Forelimb muscle (tissue), 1 donor: ENCODE results near the gene BHLHE23. TPM values are rescaled to one million over a fixed set of nuclear protein-coding genes. Genes with fewer than 3 reads are reported as not detected.

Source experiments
- DNase-seq: peaks from one replicate; pipeline ENCODE4 v3.0.0-alpha.2; 2013; ENCODE audit warnings: low read depth
- polyA plus RNA-seq: library from polyadenylated mRNA; unstranded; fragments of 120-200 nt; gene quantifications from one replicate; pipeline ENCODE4 v1.2.1, GENCODE V29; 2013; ENCODE audit not compliant: insufficient read length

The BHLHE23 gene
- polyA plus RNA-seq, 1 donor: not detected

DNA sequence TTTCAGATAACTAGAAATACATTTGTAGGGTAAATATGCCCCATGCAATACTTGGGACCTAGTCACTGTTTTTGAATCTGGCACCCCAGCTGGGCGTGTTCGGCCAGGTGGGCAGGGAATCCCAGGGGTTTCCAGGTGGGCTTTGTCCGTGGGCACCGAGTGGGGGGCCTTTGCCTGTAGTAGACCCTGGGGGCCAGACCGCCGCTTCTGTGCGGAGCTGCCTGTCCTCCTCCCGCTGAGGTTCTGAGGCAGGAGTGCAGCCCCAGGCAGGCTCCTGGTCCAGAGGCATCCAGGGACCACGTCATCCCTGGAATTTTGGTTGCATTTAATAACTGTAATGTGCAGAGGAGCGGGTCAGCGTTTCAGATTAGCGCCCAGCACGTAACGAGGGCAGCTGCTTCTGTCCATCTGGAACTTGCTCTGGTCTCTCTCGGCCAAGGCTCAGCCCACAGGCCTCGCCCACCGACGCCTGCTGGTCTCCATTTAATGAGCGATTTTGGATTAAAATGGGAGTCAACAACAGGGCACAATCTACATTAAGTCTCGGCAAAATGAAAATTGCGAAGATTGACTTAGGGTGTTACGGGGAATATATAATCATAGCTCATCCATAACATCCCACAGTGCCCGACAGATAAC lies 12.8 kb downstream of the BHLHE23 start:
- DNase-seq: no peak

DNA sequence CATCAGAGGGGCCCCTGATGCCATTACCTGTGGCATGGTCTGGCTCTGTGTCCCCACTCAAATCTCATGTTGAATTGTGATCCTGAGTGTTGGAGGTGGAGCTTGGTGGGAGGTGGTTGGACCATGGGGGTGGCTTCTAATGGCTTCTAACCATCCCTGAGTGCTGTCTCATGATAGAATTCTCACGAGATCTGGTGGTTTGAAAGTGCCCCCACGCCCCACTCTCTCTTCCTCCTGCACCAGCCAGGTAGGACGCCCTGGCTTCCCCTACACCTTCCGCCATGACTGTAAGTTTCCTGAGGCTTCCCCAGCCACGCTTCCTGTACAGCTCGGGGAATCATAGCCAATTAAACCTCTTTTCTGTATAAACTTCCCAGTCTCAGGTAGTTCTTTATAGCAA lies 14.9 kb downstream of the BHLHE23 start:
- no peak for DNase-seq

DNA sequence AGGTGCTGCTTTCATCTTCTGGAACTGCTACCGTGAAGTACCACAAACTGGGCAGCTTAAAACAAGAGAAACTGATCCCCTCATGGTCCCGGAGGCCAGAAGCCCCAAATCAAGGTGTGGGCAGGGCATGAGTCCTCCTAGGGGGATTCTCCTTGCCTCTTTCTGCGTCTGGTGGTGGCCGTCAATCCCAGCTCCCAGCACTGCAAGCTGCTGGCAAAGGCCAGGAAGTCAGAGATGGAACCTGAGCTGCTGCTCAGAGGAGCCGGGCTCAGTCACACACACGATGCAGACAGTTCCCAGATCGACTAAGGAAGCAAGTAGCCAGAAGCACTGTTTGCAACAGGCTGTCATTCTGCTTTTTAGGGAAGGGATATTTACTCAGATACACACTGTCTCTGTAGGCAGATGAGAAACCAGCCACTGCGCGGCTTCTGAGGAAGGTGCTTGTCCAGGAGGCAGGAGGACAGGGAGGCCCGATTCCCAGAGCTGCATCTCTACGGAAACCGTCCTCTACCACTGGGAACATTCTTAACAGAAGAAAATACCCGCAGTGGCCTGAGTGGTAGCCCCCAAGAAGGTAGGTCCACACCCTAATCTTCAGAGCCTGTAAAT lies 15.5 kb downstream of the BHLHE23 start:
- DNase-seq: no peak

DNA sequence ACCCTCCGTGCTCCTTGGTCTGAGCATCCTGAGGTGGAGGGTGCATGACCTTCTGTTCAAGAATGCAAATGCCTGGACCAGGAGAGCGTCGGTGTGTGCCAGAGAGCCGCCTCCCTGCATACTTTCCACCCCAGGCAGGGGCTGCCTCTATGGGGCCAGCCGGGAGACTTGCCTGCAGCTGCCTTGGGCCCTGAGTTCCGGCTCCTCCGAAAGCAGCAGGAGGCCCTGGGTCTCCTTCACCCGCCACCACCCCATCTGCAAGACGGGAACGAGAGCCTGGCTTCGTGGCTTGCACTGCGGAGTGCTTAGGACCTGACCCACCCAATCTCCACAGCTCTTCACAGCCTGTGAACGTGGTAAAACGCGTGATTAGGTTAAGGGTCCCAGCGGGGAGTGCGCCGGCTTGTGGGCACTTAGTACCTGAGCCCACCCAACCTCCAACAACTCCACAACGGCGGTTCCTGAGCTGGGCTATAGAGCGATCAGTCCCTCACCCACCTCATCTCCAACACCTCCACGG lies 16.4 kb downstream of the BHLHE23 start:
- no peak for DNase-seq

DNA sequence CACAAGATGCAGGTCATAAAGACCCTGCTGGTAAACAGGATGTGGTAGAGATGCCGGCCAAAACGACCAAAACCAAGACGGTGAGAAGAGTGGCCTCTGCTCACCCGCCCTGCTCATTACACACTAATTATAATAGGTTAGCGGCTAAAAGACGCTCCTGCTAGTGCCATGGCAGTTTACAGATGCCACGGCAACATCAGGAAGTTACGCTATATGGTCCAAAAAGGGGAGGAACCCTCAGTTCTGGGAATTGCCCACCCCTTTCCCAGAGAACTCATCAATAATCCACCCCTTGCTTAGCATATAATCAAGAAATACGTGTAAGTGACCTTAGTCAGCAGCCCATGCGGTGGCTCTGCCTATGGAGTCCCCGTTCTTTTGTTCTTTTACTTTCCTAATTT lies 17.6 kb downstream of the BHLHE23 start:
- no peak for DNase-seq

DNA sequence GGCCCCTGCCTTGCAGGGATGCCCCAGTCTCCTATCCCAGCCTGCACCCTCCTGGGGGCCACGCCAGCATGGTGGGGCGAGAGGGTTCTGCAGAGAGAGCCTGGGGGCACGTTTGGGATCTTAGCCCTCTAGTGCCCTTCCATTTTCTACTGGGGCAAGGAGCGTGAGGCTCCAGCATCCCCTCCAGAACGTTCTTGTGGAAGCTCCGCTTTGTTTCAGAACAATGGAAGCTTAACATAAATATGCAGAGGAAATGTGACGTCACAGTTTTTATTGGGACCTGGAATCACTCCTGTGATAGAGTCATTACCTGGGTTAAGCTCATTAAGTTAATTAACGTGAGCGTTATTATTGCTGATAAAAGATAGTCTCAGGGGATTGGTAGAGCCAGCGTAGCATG lies 19.6 kb downstream of the BHLHE23 start:
- no peak for DNase-seq

DNA sequence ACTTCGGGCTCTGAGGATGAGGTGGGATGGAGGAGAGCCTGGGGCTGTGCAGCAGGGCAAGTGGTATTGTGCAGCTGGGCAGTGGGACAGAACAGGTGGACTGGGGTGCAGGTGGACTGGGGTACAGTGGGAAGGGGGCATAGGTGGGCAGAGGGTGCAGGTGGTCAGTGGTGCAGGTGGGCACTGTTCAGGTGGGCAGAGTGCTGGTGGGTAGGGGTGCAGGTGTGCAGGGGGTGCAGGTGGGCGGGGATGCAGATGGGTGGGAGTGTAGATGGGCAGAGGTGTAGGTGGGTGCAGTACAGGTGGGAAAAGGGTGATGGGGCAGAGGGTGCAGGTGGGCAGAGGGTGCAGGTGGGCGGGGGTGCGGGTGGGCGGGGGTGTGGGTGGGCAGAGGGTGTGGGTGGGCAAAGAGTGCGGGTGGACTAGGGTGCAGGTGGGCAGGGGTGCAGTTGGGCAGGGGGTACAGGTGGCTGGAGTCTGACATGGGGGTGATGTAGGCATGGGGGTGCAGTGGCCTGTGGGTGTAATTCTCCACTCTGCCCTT lies 20.4 kb downstream of the BHLHE23 start:
- DNase-seq: no peak

DNA sequence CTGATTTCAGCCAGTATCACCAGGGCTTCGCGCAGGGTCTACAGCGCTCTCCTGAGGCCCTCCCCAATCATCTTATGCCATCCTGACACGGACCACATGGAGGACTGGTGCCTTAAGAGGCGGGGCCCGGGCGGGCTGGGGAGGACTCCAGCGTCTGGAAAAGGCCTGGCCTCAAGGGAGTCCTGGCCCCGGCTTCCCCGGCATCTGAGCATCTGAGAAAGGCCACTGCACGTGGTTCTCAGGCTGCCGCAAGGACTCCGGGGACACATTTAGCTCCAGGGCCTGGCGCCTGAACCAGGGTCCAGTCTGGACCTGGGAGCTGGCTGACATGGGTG lies 21.4 kb downstream of the BHLHE23 start:
- DNase-seq: no peak

DNA sequence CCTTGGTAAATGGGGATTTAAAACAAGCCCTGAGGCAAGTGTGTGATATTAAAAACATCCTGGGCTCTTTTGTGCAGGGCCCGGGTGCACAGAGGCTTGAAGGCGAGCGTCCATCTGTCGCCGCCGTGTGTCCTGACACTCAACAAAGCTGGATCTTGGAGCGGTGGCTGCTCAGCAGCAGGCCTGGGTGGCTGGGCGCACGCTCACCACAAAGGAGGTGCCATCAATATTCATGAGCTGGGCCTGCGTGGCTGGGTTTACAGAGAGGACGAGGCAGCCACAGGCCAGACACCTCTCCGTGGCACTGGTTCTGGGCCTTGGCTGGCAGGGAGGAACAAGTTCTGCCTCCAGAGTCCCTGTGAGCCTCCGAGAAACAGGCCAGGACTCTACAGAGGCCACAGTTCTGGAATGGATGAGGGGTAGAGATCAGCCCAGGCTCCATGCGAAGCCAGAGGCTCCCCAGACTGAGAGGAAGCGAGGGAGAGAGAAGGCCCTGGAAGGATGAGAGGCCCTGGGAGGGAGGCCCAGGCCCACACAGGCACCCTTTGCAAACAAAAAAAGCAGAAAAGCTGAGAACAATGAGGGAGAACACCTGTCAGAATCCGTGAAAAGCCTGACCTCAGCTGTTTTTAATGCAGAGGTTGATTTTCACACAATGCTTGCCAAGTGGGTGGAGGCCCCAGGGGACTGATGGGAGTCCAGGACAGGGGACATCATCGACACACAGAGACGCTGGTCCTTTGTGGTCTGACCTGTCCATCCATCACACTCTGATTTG lies 21.9 kb downstream of the BHLHE23 start:
- no peak for DNase-seq

DNA sequence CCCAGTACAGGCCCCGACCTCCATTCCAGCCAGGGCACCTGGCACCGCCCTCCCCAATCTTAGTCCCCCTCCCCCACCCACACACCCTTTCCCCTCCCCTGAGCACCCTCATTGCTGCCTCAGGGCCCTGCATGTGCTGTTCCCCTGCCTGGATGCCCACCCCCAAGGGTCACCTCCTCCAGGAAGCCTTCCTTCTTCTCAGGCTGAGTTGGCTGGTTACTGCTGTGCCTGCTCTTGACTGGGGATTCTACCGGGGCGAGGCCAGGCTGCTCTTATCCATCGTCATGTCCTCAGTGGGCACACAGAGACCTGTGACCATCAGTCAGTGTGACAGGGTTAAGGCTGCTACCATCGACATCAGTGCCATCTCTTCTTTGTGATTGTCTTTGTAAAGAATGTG lies 23.6 kb downstream of the BHLHE23 start:
- DNase-seq: no peak

DNA sequence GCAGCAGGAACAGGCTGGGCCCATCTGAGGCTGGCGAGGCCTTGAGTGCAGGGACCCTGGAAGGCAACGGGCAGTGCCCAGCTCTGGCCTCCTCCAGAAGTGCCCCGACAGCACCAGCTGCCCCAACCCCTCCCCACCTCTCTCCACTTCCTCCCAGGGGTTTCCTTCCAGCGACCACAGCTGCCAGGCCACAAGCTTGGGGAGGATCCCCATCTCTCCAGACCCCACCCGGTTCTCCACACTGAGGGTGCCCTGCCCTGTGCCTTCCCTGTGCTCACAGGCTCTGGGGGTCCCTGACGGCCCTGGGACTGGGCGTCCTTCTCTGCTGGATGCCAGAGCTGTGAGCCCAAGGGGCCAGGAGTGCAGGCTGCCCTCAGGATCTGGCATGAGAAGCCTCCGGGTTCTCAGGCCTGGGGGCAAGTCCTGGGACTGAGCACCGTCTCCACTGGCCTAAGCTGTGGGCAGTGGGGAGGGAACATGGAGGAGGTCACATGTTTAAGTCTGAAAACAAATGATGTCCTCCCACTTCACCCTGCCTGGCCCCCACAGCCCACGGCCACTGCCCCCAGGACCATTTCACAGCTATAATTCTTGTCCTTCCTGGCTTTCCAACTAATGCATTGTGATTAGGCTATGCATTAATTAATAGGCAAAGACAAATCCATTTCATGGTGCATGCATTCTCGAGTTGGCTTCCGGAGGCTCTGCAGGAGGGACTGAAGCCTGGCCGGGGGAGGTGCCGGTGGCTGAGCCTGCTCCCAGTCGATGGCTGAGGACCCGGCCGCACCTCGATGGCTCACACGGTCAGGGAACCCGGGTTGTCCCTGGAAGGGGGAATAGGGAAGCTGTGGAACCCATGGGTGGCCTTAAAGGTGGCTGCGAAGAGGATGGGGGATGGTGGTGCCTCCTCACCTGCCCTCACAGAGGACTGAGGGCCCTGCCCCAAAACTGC lies 24.4 kb downstream of the BHLHE23 start:
- no peak for DNase-seq

DNA sequence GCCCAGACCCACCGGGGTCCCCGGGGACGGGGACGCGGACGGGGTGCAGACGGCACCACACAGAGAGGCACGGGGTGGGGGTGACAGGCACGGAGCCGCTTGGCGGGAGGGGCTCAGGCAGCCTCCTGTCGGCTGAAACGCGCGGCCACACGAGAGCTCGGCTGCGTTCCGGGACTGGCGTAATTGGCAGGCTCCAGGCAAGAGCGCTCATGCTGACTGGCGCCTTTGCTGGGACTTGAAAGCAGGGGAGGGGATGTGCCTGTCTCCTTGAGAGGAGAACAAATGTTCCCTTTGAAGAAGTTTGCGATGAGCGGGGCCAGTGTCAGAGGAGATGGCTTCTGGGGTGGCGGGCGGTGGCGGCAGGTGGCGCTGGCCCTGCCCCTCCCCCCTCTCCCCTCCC lies 25.8 kb downstream of the BHLHE23 start:
- no peak for DNase-seq

DNA sequence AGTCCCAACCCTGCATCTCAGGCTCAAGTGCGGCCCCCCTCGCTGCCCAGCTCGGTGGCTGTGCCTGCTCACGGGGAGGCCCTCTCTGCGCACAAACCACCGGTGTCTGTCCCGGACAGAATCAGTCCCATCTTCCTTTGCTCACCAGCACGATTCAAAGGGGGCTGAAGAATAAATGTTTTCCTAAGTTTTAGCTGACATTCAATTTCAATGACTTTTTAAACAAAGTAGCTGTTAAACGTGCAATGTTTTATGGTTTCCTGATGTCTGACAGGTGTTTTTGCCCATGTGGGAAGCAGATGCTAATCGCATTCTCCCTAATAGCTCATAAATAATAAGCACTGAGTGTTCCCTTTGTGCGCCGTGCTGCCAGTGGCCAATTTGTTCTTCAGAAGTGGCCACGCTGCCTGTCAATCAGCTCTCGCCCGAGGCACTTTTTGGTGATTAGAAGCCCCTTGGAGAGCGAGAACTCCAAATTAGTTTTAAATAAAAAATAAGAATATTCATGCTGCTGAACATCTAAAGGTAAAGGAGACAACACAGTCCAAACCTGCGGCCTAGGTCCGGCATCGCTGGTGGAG lies 26.3 kb downstream of the BHLHE23 start:
- DNase-seq: no peak

DNA sequence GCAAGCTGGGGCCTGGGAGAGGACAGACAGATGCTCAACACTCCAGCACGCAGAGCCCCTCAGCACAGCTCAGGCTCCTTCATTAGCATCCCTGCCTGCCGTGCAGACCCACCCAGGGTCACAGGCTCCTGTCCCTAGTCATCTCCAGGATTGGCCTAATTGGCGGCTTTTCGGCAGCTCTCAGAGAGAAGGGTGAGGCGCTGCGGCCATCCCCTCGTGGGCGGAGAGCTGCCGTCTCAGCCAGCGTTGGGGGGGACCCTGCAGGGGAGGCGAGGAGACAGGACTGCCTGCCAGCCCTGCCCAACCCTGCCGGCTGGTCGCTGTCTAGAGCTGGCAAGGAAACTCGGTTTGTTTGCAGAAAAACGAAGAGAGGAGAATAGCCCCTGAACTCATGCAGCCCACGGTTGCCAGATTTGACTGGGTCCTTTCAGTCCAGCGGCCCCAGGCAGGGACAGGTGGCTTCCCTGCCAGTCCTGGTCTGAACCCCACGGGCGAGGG lies 26.8 kb downstream of the BHLHE23 start:
- DNase-seq: no peak

DNA sequence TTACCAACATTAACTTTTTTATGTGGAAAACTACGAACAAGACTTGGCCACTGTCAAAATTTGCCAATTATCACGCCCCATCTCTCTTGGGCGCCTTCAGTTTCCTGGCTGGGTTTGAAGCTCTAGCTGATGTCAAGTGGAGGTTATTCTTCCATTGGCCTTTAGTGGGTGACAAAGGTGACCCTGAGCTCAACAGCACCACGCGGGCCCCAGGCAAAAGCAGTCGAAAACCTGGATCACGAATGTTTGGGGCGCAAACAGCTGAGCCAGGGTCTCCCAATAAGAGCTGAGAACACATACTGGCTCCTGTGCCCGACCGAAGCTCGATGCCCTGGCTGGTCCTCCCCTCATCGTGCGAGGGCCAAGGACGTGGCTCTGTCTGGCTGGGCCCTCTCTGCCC lies 27.5 kb downstream of the BHLHE23 start:
- no peak for DNase-seq

DNA sequence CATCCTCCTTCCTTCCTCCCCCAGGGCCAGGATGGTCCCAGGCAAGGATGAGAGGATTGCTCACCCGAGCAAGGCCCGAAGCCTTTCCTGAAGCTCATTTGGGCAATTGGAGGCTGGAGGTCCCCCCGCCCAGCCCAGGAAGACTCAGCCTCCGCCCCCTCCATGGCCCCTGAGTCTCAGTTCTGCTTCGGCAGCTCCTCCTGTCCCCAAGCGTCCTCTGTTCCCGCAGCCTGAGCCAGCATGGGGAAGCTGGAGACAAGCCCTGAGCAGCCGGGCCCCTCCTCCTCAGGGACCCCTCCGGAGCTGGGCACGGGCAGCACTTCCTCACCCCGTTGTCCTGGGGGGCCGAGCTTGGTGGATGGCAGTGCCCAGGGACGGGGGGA lies 28.2 kb downstream of the BHLHE23 start:
- DNase-seq: no peak

DNA sequence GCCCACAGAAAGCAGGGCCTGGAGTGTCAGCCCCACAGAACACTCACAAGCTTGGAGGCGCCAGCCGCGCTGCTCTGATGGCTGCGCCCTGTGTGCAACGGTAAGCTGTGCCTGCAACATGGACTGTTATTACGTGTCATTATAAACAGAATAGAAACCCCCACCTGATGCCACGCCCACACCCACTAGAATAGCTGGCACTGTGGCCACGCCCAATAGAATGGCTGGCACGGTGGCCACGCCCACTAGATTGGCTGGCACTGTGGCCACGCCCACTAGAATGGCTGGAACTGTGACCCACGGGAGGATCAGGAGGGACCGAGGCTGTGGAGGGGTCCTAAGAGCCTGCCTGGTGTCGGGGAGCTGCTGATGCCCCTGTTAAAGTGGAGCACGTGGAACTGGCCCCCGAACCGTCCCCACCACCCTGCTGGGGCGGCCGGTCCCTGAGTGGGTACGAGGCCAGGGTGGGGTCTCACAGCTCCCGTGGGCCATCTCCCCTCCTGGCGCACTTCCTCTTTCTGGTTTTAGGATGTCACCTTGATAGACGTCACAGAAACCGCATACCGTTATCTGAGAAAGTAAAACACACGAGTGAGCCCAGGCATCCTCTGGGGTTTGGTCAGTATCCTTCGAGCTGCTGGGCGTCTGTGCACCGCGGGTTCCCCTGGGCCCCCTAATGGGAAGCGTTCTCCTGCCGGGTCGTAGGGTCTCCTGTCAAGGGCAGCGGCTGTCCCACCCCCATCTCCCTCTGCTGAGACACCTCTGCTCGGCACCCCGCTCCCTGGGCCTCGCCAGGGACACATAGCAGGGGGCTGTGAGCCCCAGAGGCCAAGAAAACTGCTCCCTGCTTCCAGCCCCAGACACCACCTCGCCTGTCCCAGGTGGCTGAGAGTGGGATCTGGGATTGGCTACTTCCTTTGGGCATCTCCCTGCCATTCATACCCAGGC lies 28.9 kb downstream of the BHLHE23 start:
- DNase-seq: no peak

DNA sequence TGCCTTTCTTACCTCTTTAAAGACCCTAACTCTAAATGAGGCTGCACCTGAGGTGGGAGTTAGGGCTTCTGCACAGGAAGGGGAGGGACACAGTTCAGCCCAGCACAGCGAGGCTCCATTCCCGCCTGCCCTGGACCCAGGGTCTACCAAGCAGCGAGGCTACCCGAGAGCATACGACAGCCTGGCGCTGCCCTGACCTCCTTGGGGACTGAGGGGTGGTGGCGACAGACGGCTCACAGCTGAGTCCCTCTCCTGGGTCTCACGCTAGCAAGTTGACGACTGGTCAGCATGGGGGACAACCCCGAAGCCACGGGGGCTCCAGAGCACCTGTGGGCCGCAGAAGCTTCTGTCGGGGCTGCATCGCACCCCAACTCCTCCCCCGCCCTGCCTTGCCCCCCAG lies 29.9 kb downstream of the BHLHE23 start:
- DNase-seq: no peak

DNA sequence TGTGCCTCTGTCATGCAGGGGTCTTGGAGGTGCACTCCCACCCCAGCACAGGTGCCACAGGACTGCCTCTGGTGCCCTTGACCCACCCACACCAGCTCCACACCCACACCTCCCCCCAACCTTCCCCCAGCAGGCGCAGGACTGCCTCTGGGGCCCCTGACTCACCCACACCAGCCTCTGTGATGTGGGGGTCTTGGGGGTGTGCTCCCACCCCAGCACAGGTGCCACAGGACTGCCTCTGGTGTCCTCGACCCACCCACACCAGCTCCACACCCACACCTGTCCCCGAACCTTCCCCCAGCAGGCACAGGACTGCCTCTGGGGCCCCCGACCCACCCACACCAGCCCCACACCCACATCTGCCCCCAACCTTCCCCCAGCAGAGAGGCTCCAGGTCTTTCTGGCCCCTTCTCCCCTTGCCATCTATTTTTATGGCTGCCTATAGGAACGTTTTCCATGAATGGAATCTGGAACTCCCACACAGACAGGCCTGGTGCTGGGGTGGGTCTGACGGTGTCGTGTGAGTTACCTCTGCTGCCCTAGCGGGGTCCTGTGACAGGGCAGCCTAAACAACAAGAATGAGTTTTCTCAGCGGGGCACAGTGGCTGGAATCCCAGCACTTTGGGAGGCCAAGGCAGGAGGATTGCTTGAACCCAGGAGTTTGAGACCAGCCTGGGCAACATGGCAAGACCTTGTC lies 30.8 kb downstream of the BHLHE23 start:
- no peak for DNase-seq
